Measurements from ENCODE around the gene KRT32. TPM values are rescaled to one million over a fixed set of nuclear protein-coding genes. Genes with fewer than 3 reads are reported as not detected.

KRT32 gene
- total RNA-seq, 1 experiment from 2014 or later = not detected

- peak; percentile 27 for DNase-seq (ENCODE audit: low spot score)
Measured at GRCh38 chr17:41492771-41493170, 25.6 kb upstream of the KRT32 start.

- no peak for DNase-seq (ENCODE audit: low spot score)
Measured at GRCh38 chr17:41492351-41492750, 25.2 kb upstream of the KRT32 start.

- no peak for DNase-seq (ENCODE audit: low spot score)
Measured at GRCh38 chr17:41491476-41491875, 24.3 kb upstream of the KRT32 start.

- DNase-seq (ENCODE audit: low spot score) = no peak
Measured at GRCh38 chr17:41490000-41490990, 23.1 kb upstream of the KRT32 start.

- no peak for DNase-seq (ENCODE audit: low spot score)
Measured at GRCh38 chr17:41489531-41489930, 22.3 kb upstream of the KRT32 start, which contains the start of gene KRT36. KRT36 (minus strand) TSS chr17:41489910; CDS start chr17:41489864, 46 bp downstream.

- DNase-seq (ENCODE audit: low spot score) = no peak
Measured at GRCh38 chr17:41486809-41487530, 19.8 kb upstream of the KRT32 start.

GRCh38 chr17:41486316-41486715 is 19.1 kb upstream of the KRT32 start:
- no peak for DNase-seq (ENCODE audit: low spot score)

- no peak for DNase-seq (ENCODE audit: low spot score)
Measured at GRCh38 chr17:41484920-41485904, 18.0 kb upstream of the KRT32 start.

GRCh38 chr17:41483991-41484826 is 17.0 kb upstream of the KRT32 start:
- DNase-seq (ENCODE audit: low spot score) = no peak

GRCh38 chr17:41483531-41483930 is 16.3 kb upstream of the KRT32 start:
- DNase-seq (ENCODE audit: low spot score) = no peak

- DNase-seq (ENCODE audit: low spot score) = no peak
Measured at GRCh38 chr17:41481036-41481435, 13.8 kb upstream of the KRT32 start, which contains the start of gene KRT35. KRT35 (minus strand) TSS chr17:41481151; CDS start chr17:41481097, 54 bp downstream.

GRCh38 chr17:41480581-41480980 is 13.4 kb upstream of the KRT32 start:
- DNase-seq (ENCODE audit: low spot score) = no peak

- no peak for DNase-seq (ENCODE audit: low spot score)
Measured at GRCh38 chr17:41480136-41480535, 12.9 kb upstream of the KRT32 start.

GRCh38 chr17:41478237-41478636 is 11.1 kb upstream of the KRT32 start:
- DNase-seq (ENCODE audit: low spot score) = no peak

GRCh38 chr17:41476866-41477815 is 10.0 kb upstream of the KRT32 start:
- no peak for DNase-seq (ENCODE audit: low spot score)

GRCh38 chr17:41475421-41475820 is 8.2 kb upstream of the KRT32 start:
- no peak for DNase-seq (ENCODE audit: low spot score)

GRCh38 chr17:41474863-41475262 is 7.7 kb upstream of the KRT32 start:
- no peak for DNase-seq (ENCODE audit: low spot score)

- DNase-seq (ENCODE audit: low spot score) = no peak
Measured at GRCh38 chr17:41468346-41468745, 1.2 kb upstream of the KRT32 start.

- DNase-seq (ENCODE audit: low spot score) = no peak
Measured at GRCh38 chr17:41467561-41467960, 375 bp upstream of the KRT32 start.

All from H4 (cell line).